Left ventricle myocardium superior (tissue), 1 donor: Measurements from ENCODE around the gene GOLT1A. TPM values are rescaled to one million over a fixed set of nuclear protein-coding genes. Genes with fewer than 3 reads are reported as not detected.
"Not testable (repeated sequence)": the region's sequence is repeated elsewhere in the genome, so short reads cannot be mapped to it uniquely, and the experiment has no call there.

ENCODE experiments used
- ATAC-seq: fragments of 200-7000 bp; cut with Tn5 transposase; one replicate; pipeline ENCODE4 v1.9.1; 2020; ENCODE audit warnings: mild to moderate bottlenecking, moderate library complexity
- DNase-seq: peaks from one replicate; pipeline ENCODE4 v3.0.0-alpha.2; 2020
- intact Hi-C: fragments of 100-400 bp; cut with micrococcal nuclease; formaldehyde crosslinking; loops from one replicate; pipeline ENCODE4 v1.11.0; 2022
- total RNA-seq: library from RNA; stranded (reverse); fragmentation: NEBNext Ultra II Directional; extraction: Animal tissue kit (Norgen Biotek cat#: 25700); gene quantifications from one replicate; pipeline ENCODE4 v1.2.1, GENCODE V29; 2021
- donor health status: DM: no; HTN: yes; CAD: no; lungs with severe emphysema.

Gene GOLT1A
- total RNA-seq, 1 donor from 2014 or later: not detected

GRCh38 chr1:204250428-204251030 is 36.7 kb upstream of the GOLT1A start:
- DNase-seq: peak; percentile 52
- intact Hi-C loops: no loop called here

GRCh38 chr1:204249736-204250427 is 36.1 kb upstream of the GOLT1A start:
- no peak for ATAC-seq
- intact Hi-C loops: no loop called here
- no peak for DNase-seq

More at GRCh38 chr1:204250428-204251030, 36.7 kb upstream of the GOLT1A start:
- ATAC-seq: peak; percentile 70

GRCh38 chr1:204248954-204249353 is 35.2 kb upstream of the GOLT1A start:
- DNase-seq (no peak), ATAC-seq (no peak)
- intact Hi-C loops: no loop called here

GRCh38 chr1:204246876-204247275 is 33.1 kb upstream of the GOLT1A start:
- intact Hi-C loops: no loop called here
- DNase-seq (no peak), ATAC-seq (no peak)

GRCh38 chr1:204242920-204243319 is 29.1 kb upstream of the GOLT1A start:
- DNase-seq: no peak
- ATAC-seq: no peak
- intact Hi-C loops: no loop called here

GRCh38 chr1:204241914-204242313 is 28.1 kb upstream of the GOLT1A start:
- DNase-seq: no peak
- intact Hi-C loops: no loop called here

GRCh38 chr1:204241050-204241449 is 27.3 kb upstream of the GOLT1A start:
- intact Hi-C loops: no loop called here
- ATAC-seq: no peak
- no peak for DNase-seq

More at GRCh38 chr1:204241914-204242313, 28.1 kb upstream of the GOLT1A start:
- no peak for ATAC-seq

- ATAC-seq: no peak
- intact Hi-C loops: no loop called here
- DNase-seq: no peak
These were observed 26.4 kb upstream of the GOLT1A start for GRCh38 chr1:204240233-204240632.

GRCh38 chr1:204239401-204239800 is 25.6 kb upstream of the GOLT1A start:
- ATAC-seq, intact Hi-C loops, DNase-seq: not testable (repeated sequence)

- DNase-seq, intact Hi-C loops, ATAC-seq: not testable (repeated sequence)
These were observed 24.7 kb upstream of the GOLT1A start for GRCh38 chr1:204238520-204238919.

GRCh38 chr1:204237515-204237914 is 23.7 kb upstream of the GOLT1A start:
- ATAC-seq, DNase-seq, intact Hi-C loops: not testable (repeated sequence)

GRCh38 chr1:204232526-204232925 is 18.7 kb upstream of the GOLT1A start:
- DNase-seq: no peak
- peak; percentile 72 for ATAC-seq
- intact Hi-C loops: no loop called here

GRCh38 chr1:204230211-204230610 is 16.4 kb upstream of the GOLT1A start:
- ATAC-seq: no peak
- intact Hi-C loops: no loop called here
- no peak for DNase-seq

- ATAC-seq: no peak
- no peak for DNase-seq
- intact Hi-C loops: no loop called here
These were observed 15.1 kb upstream of the GOLT1A start for GRCh38 chr1:204228896-204229295.

- intact Hi-C loops: no loop called here
- no peak for DNase-seq
- no peak for ATAC-seq
These were observed 14.4 kb upstream of the GOLT1A start for GRCh38 chr1:204227996-204228785.

GRCh38 chr1:204227351-204227750 is 13.6 kb upstream of the GOLT1A start:
- intact Hi-C loops: no loop called here
- DNase-seq: no peak
- ATAC-seq: no peak

- intact Hi-C loops: no loop called here
- no peak for ATAC-seq
These were observed 12.3 kb upstream of the GOLT1A start for GRCh38 chr1:204225841-204226735.

GRCh38 chr1:204224655-204225054 is 10.9 kb upstream of the GOLT1A start:
- intact Hi-C loops: no loop called here
- DNase-seq (no peak), ATAC-seq (no peak)

More at GRCh38 chr1:204225841-204226735, 12.3 kb upstream of the GOLT1A start:
- DNase-seq: no peak
